Activated CD4-positive, alpha-beta T cell treated with anti-CD3 and anti-CD28 coated beads, Interleukin-10, Interleukin-2, amounts not matched to agents 100 ng/mL and 50 ng/mL, durations not matched to agents 16 hours and 8 hours (primary cell): Measurements from ENCODE around the gene JOSD2.

Experiments
- DNase-seq: peaks from one replicate; pipeline ENCODE4 v3.0.0-alpha.2; 2020

JOSD2 gene

GRCh38 chr19:50512999-50513745, 2.2 kb upstream of the JOSD2 start:
- no peak for DNase-seq

GRCh38 chr19:50512112-50512998, 1.4 kb upstream of the JOSD2 start:
- DNase-seq, result no peak

DNA sequence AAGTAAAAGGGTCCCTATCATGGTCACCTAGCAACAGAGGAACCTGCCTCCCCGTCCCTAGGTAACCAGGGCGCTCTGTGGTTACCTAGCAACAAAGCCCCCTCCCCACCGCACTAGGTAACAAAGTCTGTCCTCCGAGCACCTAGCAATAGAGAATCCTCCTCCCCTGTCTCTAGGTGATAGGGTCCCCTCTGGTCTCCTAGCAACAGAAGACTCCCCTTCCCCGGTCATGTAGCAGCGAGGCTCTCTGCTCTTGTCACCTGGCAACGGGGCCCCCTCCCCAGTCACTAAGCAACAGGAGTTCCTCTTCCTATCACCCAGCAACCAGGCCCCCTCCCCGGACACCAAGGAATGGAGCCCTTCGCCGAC, 307 bp downstream of the JOSD2 start:
- DNase-seq, result no peak

- DNase-seq, result no peak
Observed at GRCh38 chr19:50510121-50510670, 795 bp downstream of the JOSD2 start.

GRCh38 chr19:50509366-50509765, 1.6 kb downstream of the JOSD2 start:
- no peak for DNase-seq

DNA sequence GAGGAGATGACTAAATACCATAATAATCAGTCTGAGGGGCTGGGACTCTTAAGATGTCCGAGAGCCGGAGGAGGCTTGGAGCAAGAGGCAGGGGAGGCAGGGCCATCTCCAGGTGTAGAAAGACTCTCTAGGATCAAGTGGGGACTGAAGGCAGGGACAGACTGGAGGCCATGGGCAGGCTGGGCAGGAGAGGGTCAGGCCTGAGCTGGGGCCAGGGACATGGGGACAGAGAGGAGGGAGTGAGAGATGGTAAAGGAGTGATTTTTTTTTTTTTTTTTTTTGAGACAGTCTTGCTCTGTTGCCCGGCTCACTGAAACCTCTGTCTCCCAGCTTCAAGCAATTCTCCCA, 2.2 kb downstream of the JOSD2 start:
- DNase-seq, result no peak

DNA sequence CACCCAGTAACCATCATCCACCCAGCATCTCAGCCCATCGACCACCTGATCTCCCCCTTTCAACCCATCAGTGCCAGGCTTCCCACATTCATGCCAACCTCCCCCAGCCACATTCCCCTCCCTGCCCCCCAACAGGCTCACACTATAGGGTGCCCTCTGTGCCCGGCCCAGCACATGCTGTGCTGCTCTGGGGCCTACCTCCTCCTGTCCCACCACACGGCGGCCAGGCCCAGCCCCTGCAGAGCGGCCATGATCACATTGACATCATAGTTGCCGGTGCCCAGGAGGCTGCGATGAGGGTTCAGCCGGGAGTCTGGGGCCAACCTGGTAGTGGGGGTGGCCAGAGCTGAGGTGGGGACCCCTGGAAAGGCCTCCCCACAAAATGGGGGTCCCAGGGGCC, 3.6 kb downstream of the JOSD2 start:
- DNase-seq, result no peak

DNA sequence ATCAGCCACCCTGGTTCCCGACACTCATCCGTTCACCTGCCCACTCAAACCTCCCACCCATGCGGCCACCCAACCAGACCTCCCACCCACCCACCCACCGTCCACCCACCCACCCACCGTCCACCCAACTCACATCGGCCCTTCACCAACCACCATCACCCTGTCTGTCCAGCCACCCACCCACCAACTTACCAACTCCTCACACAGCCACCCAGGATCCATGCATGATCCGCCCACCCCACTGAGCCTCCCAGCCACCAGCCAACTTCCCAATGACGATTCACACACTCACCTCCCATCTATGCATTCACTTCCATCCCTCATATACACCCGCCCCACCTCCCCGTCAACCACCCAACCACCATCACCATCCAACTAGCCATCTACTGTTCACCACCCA, 4.3 kb downstream of the JOSD2 start:
- DNase-seq, result no peak

GRCh38 chr19:50505856-50506611, 5.0 kb downstream of the JOSD2 start:
- DNase-seq, result no peak

- DNase-seq, result no peak
Observed at GRCh38 chr19:50501568-50502475, 9.2 kb downstream of the JOSD2 start.

- DNase-seq, result no peak
Observed at GRCh38 chr19:50501186-50501567, 9.8 kb downstream of the JOSD2 start.

- no peak for DNase-seq
Observed at GRCh38 chr19:50500753-50501151, 10.2 kb downstream of the JOSD2 start.

GRCh38 chr19:50500060-50500752, 10.8 kb downstream of the JOSD2 start:
- DNase-seq, result no peak

GRCh38 chr19:50498219-50499056, 12.6 kb downstream of the JOSD2 start:
- DNase-seq, result no peak

DNA sequence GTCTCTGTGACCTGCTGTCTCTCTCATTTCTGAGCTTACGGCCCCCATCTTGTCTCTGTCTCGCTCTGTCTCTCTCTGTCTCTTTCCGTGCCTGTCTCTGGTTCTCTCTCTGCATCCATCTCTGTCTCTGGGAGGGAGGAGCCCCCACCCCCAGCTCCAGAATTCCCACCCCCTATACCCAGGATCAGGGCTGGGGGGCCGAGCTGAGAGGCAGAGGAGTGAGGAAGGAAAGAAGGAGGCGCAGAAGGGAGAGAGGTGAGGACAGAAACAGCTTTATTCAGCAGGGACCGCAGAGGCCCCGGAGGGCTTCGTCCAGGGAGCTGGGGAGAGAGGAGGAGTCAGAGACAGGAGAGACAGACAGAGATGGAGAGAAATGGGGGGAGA, 14.0 kb downstream of the JOSD2 start:
- DNase-seq, result no peak

- DNase-seq, result no peak
Observed at GRCh38 chr19:50496189-50497021, 14.6 kb downstream of the JOSD2 start.

DNA sequence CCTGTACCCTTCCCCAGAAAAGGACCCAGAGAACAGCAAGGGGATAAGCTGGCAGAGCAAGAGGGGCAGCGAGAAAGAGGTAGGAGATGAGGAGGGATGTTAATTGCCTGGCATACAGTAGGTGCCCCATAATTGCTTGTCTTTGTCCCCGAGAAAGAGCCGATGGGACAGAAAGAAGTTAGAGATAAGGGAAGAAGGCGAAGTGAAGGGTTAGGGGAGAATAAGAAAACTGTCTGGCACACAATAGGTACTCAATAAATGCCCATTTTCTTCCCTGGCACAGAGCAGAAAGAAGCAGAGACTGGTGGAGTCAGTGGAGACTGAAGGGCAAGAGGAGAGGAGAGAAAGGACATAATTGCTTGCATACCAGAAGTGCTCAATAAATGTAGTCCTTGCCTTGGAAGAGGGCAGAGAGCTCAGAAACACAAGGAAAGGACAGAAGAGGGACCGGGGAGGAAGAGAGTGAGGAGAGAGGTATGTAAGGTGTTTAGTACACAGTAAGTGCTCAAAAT, 15.9 kb downstream of the JOSD2 start:
- DNase-seq, result no peak

- DNase-seq, result no peak
Observed at GRCh38 chr19:50494186-50495019, 16.6 kb downstream of the JOSD2 start.

- DNase-seq, result no peak
Observed at GRCh38 chr19:50493171-50493570, 17.8 kb downstream of the JOSD2 start.
